HG02884 (cell line): ENCODE results near the gene NMRAL1.

Source experiments
- ATAC-seq: cut with Tn5 transposase; IDR thresholded peaks from one replicate; pipeline ENCODE4 v1.9.1; 2021; ENCODE audit warnings: mild to moderate bottlenecking, moderate library complexity; ENCODE audit not compliant: unreplicated experiment

NMRAL1 gene

GRCh38 chr16:4505356-4506147 is 31.1 kb upstream of the NMRAL1 start:
- peak; percentile 77 for ATAC-seq

GRCh38 chr16:4501071-4501478 is 26.6 kb upstream of the NMRAL1 start:
- no peak for ATAC-seq

GRCh38 chr16:4500272-4500671 is 25.8 kb upstream of the NMRAL1 start:
- ATAC-seq, result no peak

GRCh38 chr16:4499196-4499555 is 24.8 kb upstream of the NMRAL1 start:
- ATAC-seq, result no peak

- ATAC-seq, result no peak
Observed at GRCh38 chr16:4498546-4499195, 24.2 kb upstream of the NMRAL1 start.

- no peak for ATAC-seq
Observed at GRCh38 chr16:4496305-4496704, 21.9 kb upstream of the NMRAL1 start.

- no peak for ATAC-seq
Observed at GRCh38 chr16:4495766-4496165, 21.3 kb upstream of the NMRAL1 start.

- no peak for ATAC-seq
Observed at GRCh38 chr16:4494746-4495490, 20.5 kb upstream of the NMRAL1 start.

GRCh38 chr16:4491898-4492297 is 17.5 kb upstream of the NMRAL1 start:
- no peak for ATAC-seq

- ATAC-seq, result no peak
Observed at GRCh38 chr16:4489030-4489429, 14.6 kb upstream of the NMRAL1 start.

GRCh38 chr16:4488499-4488967 is 14.1 kb upstream of the NMRAL1 start:
- no peak for ATAC-seq

GRCh38 chr16:4487955-4488498 is 13.6 kb upstream of the NMRAL1 start:
- ATAC-seq, result no peak

GRCh38 chr16:4486126-4486893 is 11.9 kb upstream of the NMRAL1 start:
- ATAC-seq, result no peak

- no peak for ATAC-seq
Observed at GRCh38 chr16:4481963-4482362, 7.5 kb upstream of the NMRAL1 start.

GRCh38 chr16:4481526-4481925 is 7.1 kb upstream of the NMRAL1 start:
- ATAC-seq, result no peak

GRCh38 chr16:4477966-4478365 is 3.5 kb upstream of the NMRAL1 start:
- ATAC-seq, result no peak

- ATAC-seq, result peak; percentile 72
Observed at GRCh38 chr16:4475880-4476788, 1.7 kb upstream of the NMRAL1 start, which contains the start of gene HMOX2. HMOX2 (plus strand) TSS chr16:4476398; CDS start chr16:4505525, 29,127 bp downstream.

- no peak for ATAC-seq
Observed at GRCh38 chr16:4472880-4473279, 1.5 kb downstream of the NMRAL1 start.

GRCh38 chr16:4471869-4472268 is 2.6 kb downstream of the NMRAL1 start:
- no peak for ATAC-seq

GRCh38 chr16:4468972-4469371 is 5.5 kb downstream of the NMRAL1 start:
- ATAC-seq, result no peak
